OCI-LY1 (cell line): ENCODE results near the gene NDUFAF2.

ENCODE experiments used
- EZH2 ChIP-seq: fragments of 200-600 bp; sonication (generic), shearing (Covaris generic); IDR thresholded peaks from 2 replicates; pipeline ENCODE4 v1.8.0; 2017; ENCODE audit warnings: borderline replicate concordance, mixed run types, mild to moderate bottlenecking, antibody characterized with exemption, low read length, moderate library complexity, mixed read lengths
- TF ChIP-seq, protein P1 (sequence below): fragments of 200-600 bp; sonication (generic), shearing (Covaris generic); IDR thresholded peaks from 2 replicates; pipeline ENCODE4 v1.5.1; 2017; ENCODE audit warnings: mild to moderate bottlenecking, antibody characterized with exemption, low read length, moderate library complexity, mixed read lengths

- TF ChIP-seq, protein P1, sequence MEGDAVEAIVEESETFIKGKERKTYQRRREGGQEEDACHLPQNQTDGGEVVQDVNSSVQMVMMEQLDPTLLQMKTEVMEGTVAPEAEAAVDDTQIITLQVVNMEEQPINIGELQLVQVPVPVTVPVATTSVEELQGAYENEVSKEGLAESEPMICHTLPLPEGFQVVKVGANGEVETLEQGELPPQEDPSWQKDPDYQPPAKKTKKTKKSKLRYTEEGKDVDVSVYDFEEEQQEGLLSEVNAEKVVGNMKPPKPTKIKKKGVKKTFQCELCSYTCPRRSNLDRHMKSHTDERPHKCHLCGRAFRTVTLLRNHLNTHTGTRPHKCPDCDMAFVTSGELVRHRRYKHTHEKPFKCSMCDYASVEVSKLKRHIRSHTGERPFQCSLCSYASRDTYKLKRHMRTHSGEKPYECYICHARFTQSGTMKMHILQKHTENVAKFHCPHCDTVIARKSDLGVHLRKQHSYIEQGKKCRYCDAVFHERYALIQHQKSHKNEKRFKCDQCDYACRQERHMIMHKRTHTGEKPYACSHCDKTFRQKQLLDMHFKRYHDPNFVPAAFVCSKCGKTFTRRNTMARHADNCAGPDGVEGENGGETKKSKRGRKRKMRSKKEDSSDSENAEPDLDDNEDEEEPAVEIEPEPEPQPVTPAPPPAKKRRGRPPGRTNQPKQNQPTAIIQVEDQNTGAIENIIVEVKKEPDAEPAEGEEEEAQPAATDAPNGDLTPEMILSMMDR, result no peak
- TF ChIP-seq EZH2, result no peak
These were observed 124.1 kb downstream of the NDUFAF2 start for GRCh38 chr5:61069150-61069549.
